H1 (cell line): Measurements from ENCODE around the gene ANK3. TPM values are rescaled to one million over a fixed set of nuclear protein-coding genes. Genes with fewer than 3 reads are reported as not detected.

Experiments used
- FOSL1 ChIP-seq: IDR thresholded peaks from 2 replicates; pipeline ENCODE4 v1.6.1; 2011; ENCODE audit warnings: mild to moderate bottlenecking, low read depth, low read length, moderate library complexity; ENCODE audit not compliant: insufficient read depth
- RAD21 ChIP-seq, 2 experiments: IDR thresholded peaks in 1 of 2; conservative IDR thresholded peaks in 1 of 2; 2 replicates each; pipeline ENCODE4 v1.6.1; 2011; ENCODE audit warnings: low read depth in 2 of 2, low read length in 2 of 2, improper control_type of control experiment in 1 of 2, inconsistent platforms in 1 of 2, mild to moderate bottlenecking in 1 of 2, moderate library complexity in 1 of 2
- polyA plus RNA-seq, 7 experiments: library from polyadenylated mRNA; depleted of rRNA in 3 of 7; stranded (reverse) in 5 of 7; unstranded in 2 of 7; fragments of >200 nt in 5 of 7; fragments of 200-250 nt in 2 of 7; gene quantifications; 1 replicate in 5 of 7; 2 replicates in 1 of 7; 4 replicates in 1 of 7; pipeline versions ENCODE4 v1.2.1 to v1.2.3, GENCODE V29; 2011 to 2013; ENCODE audit warnings: missing spikeins in 2 of 7, mixed read lengths in 2 of 7
- total RNA-seq: library from RNA; stranded (reverse); fragmentation: NEBNext Ultra II Directional; extraction: Animal tissue kit (Norgen Biotek cat#: 25700); gene quantifications from 2 replicates; pipeline ENCODE4 v1.2.1, GENCODE V29; 2021

The ANK3 gene
- total and polyA plus RNA-seq, 2 of the 8 experiments (the other 6 are each of a cell fraction or from before 2014, with no cell fraction given) = 18.1 to 67.9 TPM

DNA sequence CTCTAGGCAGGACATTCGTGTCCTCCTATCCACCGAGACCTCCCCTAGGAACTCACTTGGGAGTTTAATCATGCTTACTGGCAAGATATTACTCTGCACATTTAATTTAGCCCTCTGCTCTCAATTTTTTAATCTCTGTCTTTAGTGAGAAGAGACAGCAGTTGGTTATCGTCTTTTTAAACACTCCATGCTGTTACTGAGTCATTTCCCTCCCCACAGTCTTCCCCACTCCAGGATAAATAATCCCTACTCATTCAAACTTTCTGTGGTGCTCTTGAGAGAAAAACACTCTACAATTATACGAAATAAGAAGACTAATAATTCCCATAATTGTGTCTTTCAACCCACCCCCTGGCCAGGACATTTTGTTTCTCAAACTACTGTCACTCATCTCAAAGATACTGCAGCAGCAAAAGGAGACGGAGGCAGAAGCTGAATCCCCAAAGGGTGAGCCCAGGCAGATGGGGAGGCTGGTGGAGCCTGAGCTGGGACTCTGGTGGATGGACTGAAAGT, 84.2 kb downstream of the ANK3 start (continued):
- TF ChIP-seq RAD21 (IDR thresholded peaks at IDR 0.05 in 1 of 2, conservative IDR thresholded peaks at IDR 0.05 in 1 of 2; ENCODE audit: low read depth in 2 of 2, low read length in 2 of 2) = no peak
- TF ChIP-seq FOSL1 = no peak
